HepG2 (cell line): ENCODE measurements around the gene ETV2. TPM values are rescaled to one million over a fixed set of nuclear protein-coding genes. Genes with fewer than 3 reads are reported as not detected.

ENCODE experiments used
- CBX2 ChIP-seq, 2 experiments: fragments of 200-600 bp in 1 of 2; sonication (generic); formaldehyde crosslinking in 1 of 2; IDR thresholded peaks; 2 replicates each; pipeline versions ENCODE4 v1.7.0 to v1.8.1; 2018 to 2022; ENCODE audit warnings: low read depth in 2 of 2, low read length in 1 of 2, mild to moderate bottlenecking in 1 of 2, missing genetic modification reagents in 1 of 2
- HBP1 ChIP-seq: IDR thresholded peaks from 2 replicates; pipeline ENCODE4 v1.6.1; 2016; ENCODE audit warnings: low read depth, control low read depth
- HNF4G ChIP-seq, 2 experiments: sonication (generic) in 1 of 2; formaldehyde crosslinking in 1 of 2; IDR thresholded peaks; 2 replicates each; pipeline versions ENCODE4 v1.4.0 to v1.6.1; 2011 to 2020; ENCODE audit warnings: borderline replicate concordance in 2 of 2, low read depth in 2 of 2, mild to moderate bottlenecking in 2 of 2, low read length in 1 of 2, missing genetic modification reagents in 1 of 2, moderate library complexity in 1 of 2
- HNRNPL ChIP-seq: fragments of 200-400 bp; formaldehyde crosslinking; IDR thresholded peaks from 2 replicates; pipeline ENCODE4 v1.6.1; 2017; ENCODE audit warnings: mild to moderate bottlenecking, low read depth, low read length
- HOXA3 ChIP-seq: sonication (generic); formaldehyde crosslinking; IDR thresholded peaks from 2 replicates; pipeline ENCODE4 v1.5.0; 2020; ENCODE audit warnings: missing genetic modification reagents
- IRF2 ChIP-seq: IDR thresholded peaks from 2 replicates; pipeline ENCODE4 v1.6.1; 2018; ENCODE audit warnings: missing genetic modification reagents, missing compliant biosample characterization
- JARID2 ChIP-seq: sonication (generic); formaldehyde crosslinking; IDR thresholded peaks from 2 replicates; pipeline ENCODE4 v1.8.1; 2023; ENCODE audit warnings: missing genetic modification reagents, inconsistent platforms; ENCODE audit not compliant: insufficient replicate concordance
- LBX2 ChIP-seq: sonication (generic); formaldehyde crosslinking; IDR thresholded peaks from 2 replicates; pipeline ENCODE4 v1.5.0; 2020; ENCODE audit warnings: missing genetic modification reagents, mild to moderate bottlenecking, borderline replicate concordance
- MAF1 ChIP-seq: sonication (generic); formaldehyde crosslinking; IDR thresholded peaks from 2 replicates; pipeline ENCODE4 v1.5.0; 2020; ENCODE audit warnings: missing genetic modification reagents, borderline replicate concordance
- MEF2D ChIP-seq: sonication (generic); formaldehyde crosslinking; IDR thresholded peaks from 2 replicates; pipeline ENCODE4 v1.5.1; 2020; ENCODE audit warnings: mild to moderate bottlenecking, missing genetic modification reagents
- NCOR1 ChIP-seq: fragments of 200-600 bp; sonication (generic); IDR thresholded peaks from 2 replicates; pipeline ENCODE4 v1.7.0; 2017; ENCODE audit warnings: antibody characterized with exemption, low read length, borderline replicate concordance
- NFIB ChIP-seq: sonication (generic); formaldehyde crosslinking; IDR thresholded peaks from 2 replicates; pipeline ENCODE4 v1.9.0; 2021; ENCODE audit warnings: missing genetic modification reagents, mild to moderate bottlenecking, borderline replicate concordance
- TRAFD1 ChIP-seq: sonication (generic); formaldehyde crosslinking; IDR thresholded peaks from 2 replicates; pipeline ENCODE4 v1.5.1; 2020; ENCODE audit warnings: missing genetic modification reagents, mild to moderate bottlenecking, borderline replicate concordance
- ZBTB1 ChIP-seq: sonication (generic); formaldehyde crosslinking; IDR thresholded peaks from 2 replicates; pipeline ENCODE4 v1.4.0; 2020; ENCODE audit warnings: missing genetic modification reagents, borderline replicate concordance
- ZBTB4 ChIP-seq: sonication (generic); formaldehyde crosslinking; IDR thresholded peaks from 2 replicates; pipeline ENCODE4 v1.4.0; 2020; ENCODE audit warnings: missing genetic modification reagents, mild to moderate bottlenecking, borderline replicate concordance
- ZFP36 ChIP-seq: fragments of 150-350 bp; IDR thresholded peaks from 2 replicates; pipeline ENCODE4 v1.6.1; 2018; ENCODE audit warnings: borderline replicate concordance, low read length, low read depth; ENCODE audit not compliant: partially characterized antibody
- ZNF547 ChIP-seq: sonication (generic); formaldehyde crosslinking; IDR thresholded peaks from 2 replicates; pipeline ENCODE4 v1.5.1; 2020; ENCODE audit warnings: mild to moderate bottlenecking, missing genetic modification reagents
- ZNF550 ChIP-seq: sonication (generic); formaldehyde crosslinking; IDR thresholded peaks from 2 replicates; pipeline ENCODE4 v1.4.0; 2020; ENCODE audit warnings: mild to moderate bottlenecking, missing genetic modification reagents, borderline replicate concordance
- ZSCAN5A ChIP-seq: sonication (generic); formaldehyde crosslinking; IDR thresholded peaks from 2 replicates; pipeline ENCODE4 v1.8.0; 2022; ENCODE audit warnings: mild to moderate bottlenecking, missing genetic modification reagents, borderline replicate concordance
- polyA plus RNA-seq, 8 experiments: library from polyadenylated mRNA; depleted of rRNA in 3 of 8; stranded (reverse) in 7 of 8; unstranded in 1 of 8; fragments of >200 nt; fragmentation: Illumina TruSeq in 4 of 8; extraction: Trizol in 4 of 8; gene quantifications; 2 replicates each; pipeline versions ENCODE4 v1.2.1 to v1.2.3, GENCODE V29; 2011 to 2016; ENCODE audit warnings: low read depth in 4 of 8, missing spikeins in 1 of 8, mixed read lengths in 1 of 8; ENCODE audit not compliant: insufficient read depth in 1 of 8
- total RNA-seq, 5 experiments: library from RNA; depleted of rRNA; stranded (reverse); fragments of >200 nt; fragmentation: Illumina TruSeq; extraction: Trizol; gene quantifications; 2 replicates each; pipeline ENCODE4 v1.2.3, GENCODE V29; 2016; ENCODE audit warnings: low read depth in 1 of 5

The ETV2 gene
- total and polyA plus RNA-seq, 2 of the 13 experiments (the other 11 are each of a cell fraction or from before 2014, with no cell fraction given) = 0.07 to 0.20 TPM

GRCh38 chr19:35612559-35613321 is 28.8 kb upstream of the ETV2 start, which contains the start of gene HAUS5 (continued):
- no peak for TF ChIP-seq NFIB
- TF ChIP-seq CBX2 (IDR thresholded peaks at IDR 0.05; ENCODE audit: low read depth, low read length) = no peak
- no peak for TF ChIP-seq CBX2 (CRISPR knock-in tag; IDR thresholded peaks at IDR 0.05; ENCODE audit: low read depth)
- no peak for TF ChIP-seq LBX2 (CRISPR knock-in tag)
- peak; percentile 100 for TF ChIP-seq HOXA3 (CRISPR knock-in tag)
- no peak for TF ChIP-seq ZNF550 (CRISPR knock-in tag)
- peak; percentile 51 for TF ChIP-seq JARID2
- no peak for TF ChIP-seq NCOR1
- no peak for TF ChIP-seq ZFP36
- TF ChIP-seq ZNF547 (CRISPR knock-in tag) = peak; percentile 39; the same call in 1 of the 2 replicates
- peak; percentile 93 for TF ChIP-seq HBP1 (CRISPR knock-in tag)
- no peak for TF ChIP-seq HNF4G (IDR thresholded peaks at IDR 0.05; ENCODE audit: borderline replicate concordance, low read depth, low read length)
- TF ChIP-seq HNF4G (CRISPR knock-in tag; IDR thresholded peaks at IDR 0.05; ENCODE audit: borderline replicate concordance, low read depth) = no peak
- TF ChIP-seq ZBTB4 (CRISPR knock-in tag) = no peak
- TF ChIP-seq MEF2D (CRISPR knock-in tag) = peak; percentile 76; the same call in 1 of the 2 replicates
- TF ChIP-seq HNRNPL = peak; percentile 92
- no peak for TF ChIP-seq ZBTB1 (CRISPR knock-in tag)
- TF ChIP-seq ZSCAN5A (CRISPR knock-in tag) = no peak
- TF ChIP-seq IRF2 (CRISPR knock-in tag) = peak; percentile 86
- TF ChIP-seq TRAFD1 (CRISPR knock-in tag) = no peak
- TF ChIP-seq MAF1 (CRISPR knock-in tag) = no peak
